ENCODE measurements around the gene CNOT1.
"Not testable (repeated sequence)": the region's sequence is repeated elsewhere in the genome, so short reads cannot be mapped to it uniquely, and the experiment has no call there.

The CNOT1 gene

DNA sequence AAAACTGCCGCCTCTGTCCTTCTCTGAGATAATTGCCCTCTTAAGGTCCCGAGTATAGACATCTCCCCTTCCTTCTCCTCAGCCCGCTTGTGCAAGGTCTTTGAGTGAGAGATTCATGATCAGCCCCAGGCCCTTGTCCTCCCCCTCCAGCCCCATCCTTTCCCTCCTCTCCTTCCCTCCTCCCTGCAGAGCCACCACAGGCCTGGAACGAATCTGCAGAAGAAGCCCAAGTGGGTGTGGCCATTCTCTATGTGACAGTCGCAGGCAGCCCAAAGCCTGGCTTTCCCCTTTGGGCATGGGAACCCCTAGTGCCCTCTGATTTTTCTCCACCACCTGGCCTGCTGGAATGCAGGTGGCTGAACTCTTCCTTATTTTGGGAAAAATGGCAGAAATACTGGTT, 136.9 kb downstream of the CNOT1 start:
- H3K36me3 ChIP-seq (replicated peaks) = no peaks in the 10 kb centered on the region
- no peak overlapping the region for H3K4me3 ChIP-seq (ENCODE audit: low read depth, low read length)
- TF ChIP-seq, protein P1, sequence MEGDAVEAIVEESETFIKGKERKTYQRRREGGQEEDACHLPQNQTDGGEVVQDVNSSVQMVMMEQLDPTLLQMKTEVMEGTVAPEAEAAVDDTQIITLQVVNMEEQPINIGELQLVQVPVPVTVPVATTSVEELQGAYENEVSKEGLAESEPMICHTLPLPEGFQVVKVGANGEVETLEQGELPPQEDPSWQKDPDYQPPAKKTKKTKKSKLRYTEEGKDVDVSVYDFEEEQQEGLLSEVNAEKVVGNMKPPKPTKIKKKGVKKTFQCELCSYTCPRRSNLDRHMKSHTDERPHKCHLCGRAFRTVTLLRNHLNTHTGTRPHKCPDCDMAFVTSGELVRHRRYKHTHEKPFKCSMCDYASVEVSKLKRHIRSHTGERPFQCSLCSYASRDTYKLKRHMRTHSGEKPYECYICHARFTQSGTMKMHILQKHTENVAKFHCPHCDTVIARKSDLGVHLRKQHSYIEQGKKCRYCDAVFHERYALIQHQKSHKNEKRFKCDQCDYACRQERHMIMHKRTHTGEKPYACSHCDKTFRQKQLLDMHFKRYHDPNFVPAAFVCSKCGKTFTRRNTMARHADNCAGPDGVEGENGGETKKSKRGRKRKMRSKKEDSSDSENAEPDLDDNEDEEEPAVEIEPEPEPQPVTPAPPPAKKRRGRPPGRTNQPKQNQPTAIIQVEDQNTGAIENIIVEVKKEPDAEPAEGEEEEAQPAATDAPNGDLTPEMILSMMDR (IDR thresholded peaks at IDR 0.05; ENCODE audit: low read depth, low read length, missing control alignments) = no peak
- H3K27ac ChIP-seq = no peak overlapping the region
- in situ Hi-C loops (cut with HindIII; ENCODE audit: low pct_ligation_motif_present, low sequenced_read_pairs) = no loop called here
- no peak for DNase-seq
- no peaks in the 10 kb centered on the region for H3K27me3 ChIP-seq (replicated peaks)

DNA sequence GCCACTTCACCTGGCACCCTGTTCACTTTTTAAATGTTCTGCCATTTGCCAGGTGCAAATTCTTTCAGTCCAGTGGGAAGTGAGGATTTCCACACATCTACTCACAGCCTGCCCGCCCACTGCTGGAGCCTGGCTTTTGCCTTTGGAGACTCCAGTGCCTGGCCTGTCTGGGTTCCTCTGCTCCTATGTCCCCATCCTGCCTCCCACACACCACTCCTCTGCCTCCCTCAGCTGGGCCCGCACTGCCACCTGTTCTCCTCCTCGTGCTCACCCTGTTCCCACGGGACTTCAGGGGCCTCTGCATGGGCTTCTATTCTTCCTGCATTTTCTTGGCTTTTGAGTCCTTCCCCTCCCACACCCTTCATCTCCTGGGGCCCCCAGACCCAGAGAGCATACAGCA, 137.6 kb downstream of the CNOT1 start:
- TF ChIP-seq, protein P1 (IDR thresholded peaks at IDR 0.05; ENCODE audit: low read depth, low read length, missing control alignments) = no peak
- no peak for DNase-seq
- Histone ChIP-seq H3K4me3 (ENCODE audit: low read depth, low read length) (no peak overlapping the region), H3K27me3 (replicated peaks) (no peaks in the 10 kb centered on the region), H3K27ac (no peak overlapping the region), H3K36me3 (replicated peaks) (no peaks in the 10 kb centered on the region)
- in situ Hi-C loops (cut with HindIII; ENCODE audit: low pct_ligation_motif_present, low sequenced_read_pairs) = no loop called here

DNA sequence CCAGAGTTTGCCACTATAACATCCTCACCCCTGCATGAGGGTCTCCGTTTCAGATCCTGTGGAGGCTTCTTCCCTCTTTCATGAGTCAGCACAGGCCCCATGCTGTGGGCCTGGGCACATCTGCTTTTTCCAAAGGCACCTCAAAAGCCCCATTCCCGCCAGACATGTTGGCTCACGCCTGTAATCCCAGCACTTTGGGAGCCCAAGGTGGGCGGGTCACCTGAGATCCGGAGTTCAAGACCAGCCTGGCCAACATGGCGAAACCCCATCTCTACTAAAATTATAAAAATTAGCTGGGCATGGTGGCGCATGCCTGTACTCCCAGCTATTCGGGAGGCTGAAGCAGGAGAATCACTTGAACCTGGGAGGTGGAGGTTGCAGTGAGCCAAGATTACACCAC, 139.1 kb downstream of the CNOT1 start:
- H3K27me3 ChIP-seq (replicated peaks); H3K4me3 ChIP-seq (ENCODE audit: low read depth, low read length); H3K36me3 ChIP-seq (replicated peaks); in situ Hi-C loops (cut with HindIII; ENCODE audit: low pct_ligation_motif_present, low sequenced_read_pairs); H3K27ac ChIP-seq; DNase-seq: not testable (repeated sequence)

DNA sequence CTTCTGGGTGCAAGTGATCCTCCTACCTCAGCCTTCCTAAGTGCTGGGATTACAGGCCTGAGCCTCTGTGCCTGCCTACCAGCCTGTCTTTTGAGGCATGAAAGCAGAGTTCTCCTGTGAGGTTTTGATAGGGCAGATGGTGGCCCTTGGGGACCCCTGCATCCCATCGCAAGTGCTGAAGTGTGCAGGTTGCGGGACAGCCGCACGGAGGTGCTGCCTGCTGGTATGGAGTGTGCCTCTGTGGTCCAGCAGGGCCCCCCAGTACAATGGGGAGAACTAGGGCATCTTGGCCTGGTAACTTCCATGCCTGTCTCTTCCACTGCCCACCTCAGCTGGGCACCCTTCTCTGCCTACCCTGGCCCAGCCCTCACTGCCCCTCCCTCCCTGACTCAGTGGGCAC, 139.6 kb downstream of the CNOT1 start:
- Histone ChIP-seq H3K4me3 (ENCODE audit: low read depth, low read length) (no peak overlapping the region), H3K27me3 (replicated peaks) (no peaks in the 10 kb centered on the region), H3K36me3 (replicated peaks) (no peaks in the 10 kb centered on the region), H3K27ac (no peak overlapping the region)
- in situ Hi-C loops (cut with HindIII; ENCODE audit: low pct_ligation_motif_present, low sequenced_read_pairs) = no loop called here
- DNase-seq = no peak
- TF ChIP-seq, protein P1 (IDR thresholded peaks at IDR 0.05; ENCODE audit: low read depth, low read length, missing control alignments) = no peak

DNA sequence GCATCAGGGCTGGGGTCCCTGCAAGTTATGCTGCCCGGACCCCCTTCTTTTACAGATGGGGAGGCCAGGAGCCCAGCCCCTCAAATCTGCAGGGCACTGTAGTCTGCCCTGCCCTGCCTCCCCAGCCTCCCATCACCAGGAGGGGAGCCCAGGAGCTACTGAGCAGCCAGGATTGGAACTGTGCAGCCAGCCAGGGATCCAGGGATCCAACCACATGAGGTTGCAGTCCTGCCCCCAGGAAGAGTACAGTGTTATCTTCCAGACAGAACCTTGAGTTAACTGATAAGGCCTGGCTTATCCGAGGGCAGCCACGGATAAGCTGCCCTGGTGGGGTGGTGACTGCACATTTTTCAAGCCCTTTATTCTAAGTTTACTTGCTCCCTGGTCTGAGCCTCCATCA, 141.1 kb downstream of the CNOT1 start:
- TF ChIP-seq, protein P1 (IDR thresholded peaks at IDR 0.05; ENCODE audit: low read depth, low read length, missing control alignments) = no peak
- Histone ChIP-seq H3K4me3 (ENCODE audit: low read depth, low read length) (no peak overlapping the region), H3K36me3 (replicated peaks) (no peaks in the 10 kb centered on the region), H3K27me3 (replicated peaks) (no peaks in the 10 kb centered on the region), H3K27ac (no peak overlapping the region)
- DNase-seq = no peak
- in situ Hi-C loops (cut with HindIII; ENCODE audit: low pct_ligation_motif_present, low sequenced_read_pairs) = no loop called here

DNA sequence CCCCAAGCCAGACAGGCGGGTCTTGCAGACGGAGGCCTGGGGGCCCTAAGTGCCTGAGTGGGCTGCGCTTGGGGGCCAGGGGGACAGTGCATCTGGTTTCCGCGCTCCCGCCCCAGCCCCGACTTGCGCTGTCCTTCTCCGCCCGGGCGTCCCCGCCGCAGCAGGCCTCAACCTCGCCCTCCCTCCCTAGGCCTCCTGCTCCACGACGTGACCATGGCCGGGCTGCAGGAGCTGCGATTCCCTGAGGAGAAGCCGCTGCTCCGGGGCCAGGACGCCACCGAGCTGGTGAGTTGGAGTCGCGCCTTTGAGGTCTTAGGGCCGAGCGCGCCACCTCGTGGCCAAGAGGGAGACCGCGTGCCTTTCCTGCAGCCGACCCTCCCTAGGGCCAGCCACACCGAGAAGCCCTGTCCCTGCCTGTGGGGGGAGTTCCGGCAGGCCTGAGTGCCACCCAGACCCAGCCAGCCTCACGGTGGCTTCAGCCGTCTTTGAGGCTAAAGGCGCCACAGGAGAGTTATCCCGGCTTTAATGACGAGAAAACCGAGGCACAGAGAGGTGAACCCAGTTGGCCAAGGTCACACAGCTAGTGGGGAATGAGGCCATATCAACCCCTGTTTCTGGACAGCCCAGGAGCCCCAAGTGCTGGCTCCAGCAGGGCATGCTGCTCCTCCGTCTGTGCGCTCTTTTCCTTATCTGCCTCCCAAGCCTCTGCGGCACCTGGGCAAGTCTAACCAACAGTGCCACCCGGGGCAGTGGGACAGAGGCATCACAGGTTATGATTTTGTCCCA, 141.9 kb downstream of the CNOT1 start:
- peak; percentile 63 for DNase-seq
- TF ChIP-seq, protein P1 (IDR thresholded peaks at IDR 0.05; ENCODE audit: low read depth, low read length, missing control alignments) = peak; percentile 92
- peak overlapping the region; percentile 17 for H3K4me3 ChIP-seq (ENCODE audit: low read depth, low read length)
- H3K27ac ChIP-seq = no peak overlapping the region
- no peaks in the 10 kb centered on the region for H3K27me3 ChIP-seq (replicated peaks)
- no peaks in the 10 kb centered on the region for H3K36me3 ChIP-seq (replicated peaks)
- in situ Hi-C loops (cut with HindIII; ENCODE audit: low pct_ligation_motif_present, low sequenced_read_pairs) = no loop called here
